ENCODE data around the gene MAP2K5. TPM values are rescaled to one million over a fixed set of nuclear protein-coding genes. Genes with fewer than 3 reads are reported as not detected.

MAP2K5 gene
- total and polyA plus RNA-seq, 9 of the 15 experiments (the other 6 are each of a cell fraction or from before 2014, with no cell fraction given) = 0.41 to 16.5 (median 7.5) TPM

- TF ChIP-seq TSHZ1 (CRISPR knock-in tag; IDR thresholded peaks at IDR 0.05) (no peak), KDM5B (IDR thresholded peaks at IDR 0.05; ENCODE audit: insufficient replicate concordance, low read depth, low read length) (no peak), YBX1 (IDR thresholded peaks at IDR 0.05) (no peak), MNT (conservative IDR thresholded peaks at IDR 0.05) (peak; percentile 36 to 62; a peak in 2 of 4 replicates), TEAD2 (tag; IDR thresholded peaks at IDR 0.05) (no peak), ZNF277 (CRISPR knock-in tag; IDR thresholded peaks at IDR 0.05; ENCODE audit: borderline replicate concordance) (no peak), HMBOX1 (IDR thresholded peaks at IDR 0.05) (no peak), RNF219 (CRISPR knock-in tag; IDR thresholded peaks at IDR 0.05) (no peak), PHF21A (IDR thresholded peaks at IDR 0.05; ENCODE audit: borderline replicate concordance, low read depth) (no peak), DEAF1 (CRISPR knock-in tag; IDR thresholded peaks at IDR 0.05) (peak; percentile 75), GATAD2B (IDR thresholded peaks at IDR 0.05; ENCODE audit: borderline replicate concordance) (peak; percentile 48; the same call in 1 of the 2 replicates), CC2D1A (IDR thresholded peaks at IDR 0.05) (0 out of 2 replicates have a peak, but pooled peaks have one; percentile 16)
These were observed 291.4 kb downstream of the MAP2K5 start (continued) for GRCh38 chr15:67833710-67834511.
